A549 (cell line): ENCODE data around the gene CASTOR1. TPM values are rescaled to one million over a fixed set of nuclear protein-coding genes. Genes with fewer than 3 reads are reported as not detected.

Source experiments
- ATAC-seq, 2 experiments: fragments of 200-7000 bp in 1 of 2; fragments of >200 bp in 1 of 2; cut with Nextera tagmentation in 1 of 2; cut with Tn5 transposase in 1 of 2; 3 replicates each; pipeline versions ENCODE4 v1.8.0 to v1.9.1; 2018 to 2020; ENCODE audit warnings: mild to moderate bottlenecking in 1 of 2, moderate library complexity in 1 of 2
- CTCF ChIA-PET: fragments of 300-600 bp; sonication (Branson Sonifier 250); formaldehyde crosslinking; extraction: SDS; loops from one replicate; lab custom pipeline; 2021; ENCODE audit warnings: antibody characterized with exemption, inconsistent platforms; lab: Yijun Ruan, JAX
- POLR2A ChIA-PET: fragments of 350-600 bp; formaldehyde crosslinking; extraction: SDS; loops from one replicate; lab custom pipeline; 2021; ENCODE audit warnings: antibody characterized with exemption, inconsistent platforms; lab: Yijun Ruan, JAX
- DNase-seq, 2 experiments: peaks; one replicate each; pipeline versions ENCODE4 v3.0.0 to v3.0.0-alpha.2; 2011 to 2016; ENCODE audit warnings: low read depth in 1 of 2, low spot score in 1 of 2
- FAIRE-seq: peaks from 2 replicates; lab custom pipeline; 2011; peaks lifted over from hg19 to GRCh38; lab: Jason Lieb, UNC
- H3K27ac ChIP-seq, 2 experiments: fragments of >200 bp; sonication (Bioruptor Twin); formaldehyde crosslinking; 3 replicates each; pipeline ENCODE4 v1.5.1; 2016 to 2017
- H3K4me1 ChIP-seq: fragments of >200 bp; sonication (Bioruptor Twin); formaldehyde crosslinking; 3 replicates; pipeline ENCODE4 v1.6.1; 2016
- H3K4me2 ChIP-seq: fragments of >200 bp; sonication (Bioruptor Twin); formaldehyde crosslinking; 3 replicates; pipeline ENCODE4 v1.6.1; 2016
- H3K4me3 ChIP-seq: fragments of >200 bp; sonication (Bioruptor Twin); formaldehyde crosslinking; 3 replicates; pipeline ENCODE4 v1.5.1; 2016
- H3K9me3 ChIP-seq: fragments of >200 bp; sonication (Bioruptor Twin); formaldehyde crosslinking; 3 replicates; pipeline ENCODE4 v1.6.1; 2016
- BHLHE40 ChIP-seq: IDR thresholded peaks from 2 replicates; pipeline ENCODE4 v1.6.1; 2012; ENCODE audit warnings: low read depth, low read length, inconsistent platforms
- CBX8 ChIP-seq: fragments of 200-600 bp; sonication (generic); IDR thresholded peaks from 2 replicates; pipeline ENCODE4 v1.6.1; 2016
- CEBPB ChIP-seq, 2 experiments: fragments of >200 bp in 1 of 2; sonication (Bioruptor Twin) in 1 of 2; formaldehyde crosslinking in 1 of 2; IDR thresholded peaks; 2 replicates each; pipeline ENCODE4 v1.6.1; 2012 to 2016
- EHF ChIP-seq: fragments of 250-450 bp; sonication (Bioruptor Pico); IDR thresholded peaks from 2 replicates; pipeline ENCODE4 v1.5.0; 2020; ENCODE audit warnings: mild to moderate bottlenecking
- FOSB ChIP-seq: fragments of 250-450 bp; sonication (Bioruptor Pico); IDR thresholded peaks from 2 replicates; pipeline ENCODE4 v1.5.0; 2020; ENCODE audit warnings: mild to moderate bottlenecking, moderate library complexity
- FOSL2 ChIP-seq, 2 experiments: fragments of 450-650 bp in 1 of 2; fragments of >200 bp in 1 of 2; sonication (Bioruptor Twin) in 1 of 2; formaldehyde crosslinking; IDR thresholded peaks; 2 replicates each; pipeline versions ENCODE4 v1.5.0 to v1.6.1; 2016 to 2020; ENCODE audit warnings: mild to moderate bottlenecking in 1 of 2, moderate library complexity in 1 of 2
- GATA3 ChIP-seq: IDR thresholded peaks from 2 replicates; pipeline ENCODE4 v1.6.1; 2012; ENCODE audit warnings: borderline replicate concordance
- HDAC2 ChIP-seq: fragments of 200-600 bp; sonication (generic); IDR thresholded peaks from 2 replicates; pipeline ENCODE4 v1.6.1; 2016
- HOXA7 ChIP-seq: fragments of 250-450 bp; sonication (Bioruptor Pico); IDR thresholded peaks from 2 replicates; pipeline ENCODE4 v1.5.0; 2020; ENCODE audit warnings: mild to moderate bottlenecking, moderate library complexity
- HOXB13 ChIP-seq: fragments of 250-450 bp; sonication (Bioruptor Pico); IDR thresholded peaks from 2 replicates; pipeline ENCODE4 v1.5.0; 2020; ENCODE audit warnings: low read depth, mild to moderate bottlenecking, moderate library complexity
- JUNB ChIP-seq: fragments of >200 bp; sonication (Bioruptor Twin); formaldehyde crosslinking; IDR thresholded peaks from 2 replicates; pipeline ENCODE4 v1.6.1; 2016
- KDM1A ChIP-seq: fragments of 200-600 bp; sonication (generic); IDR thresholded peaks from 2 replicates; pipeline ENCODE4 v1.6.1; 2016; ENCODE audit warnings: low read depth, mild to moderate bottlenecking
- KDM5A ChIP-seq: fragments of 200-600 bp; sonication (generic); IDR thresholded peaks from 2 replicates; pipeline ENCODE4 v1.6.1; 2016; ENCODE audit warnings: antibody characterized with exemption, mild to moderate bottlenecking
- NR3C1 ChIP-seq: fragments of >200 bp; sonication (Bioruptor Twin); formaldehyde crosslinking; IDR thresholded peaks from 3 replicates; pipeline ENCODE4 v1.6.1; 2017
- POLR2A ChIP-seq: IDR thresholded peaks from 2 replicates; pipeline ENCODE4 v1.6.1; 2012; ENCODE audit warnings: mild to moderate bottlenecking, low read length
- POLR2AphosphoS2 ChIP-seq: conservative IDR thresholded peaks from 2 replicates; pipeline ENCODE4 v1.6.1; 2012; ENCODE audit warnings: low read length, improper control_type of control experiment, inconsistent platforms
- RARB ChIP-seq: fragments of 250-450 bp; sonication (Bioruptor Pico); IDR thresholded peaks from 2 replicates; pipeline ENCODE4 v1.8.0; 2021; ENCODE audit warnings: mild to moderate bottlenecking, moderate library complexity
- SMC3 ChIP-seq: fragments of >200 bp; sonication (Bioruptor Twin); formaldehyde crosslinking; IDR thresholded peaks from 3 replicates; pipeline ENCODE4 v1.6.1; 2018; ENCODE audit warnings: inconsistent platforms
- SREBF2 ChIP-seq: fragments of 450-650 bp; IDR thresholded peaks from 2 replicates; pipeline ENCODE4 v1.6.1; 2014; ENCODE audit warnings: mild to moderate bottlenecking, moderate library complexity
- TFCP2L1 ChIP-seq: fragments of 250-450 bp; sonication (Bioruptor Pico); IDR thresholded peaks from 2 replicates; pipeline ENCODE4 v1.5.0; 2021; ENCODE audit warnings: mild to moderate bottlenecking
- ZNF302 ChIP-seq: fragments of 250-450 bp; sonication (Bioruptor Pico); IDR thresholded peaks from 2 replicates; pipeline ENCODE4 v1.9.0; 2021; ENCODE audit warnings: inconsistent platforms, mild to moderate bottlenecking, moderate library complexity
- WGBS: methylation state at CpG from one replicate; pipeline ENCODE4 v1.1.6; 2017; ENCODE audit errors: missing lambda C conversion rate; 5-methylcytosine and 5-hydroxymethylcytosine counted together
- polyA plus RNA-seq, 4 experiments: library from polyadenylated mRNA; depleted of rRNA in 3 of 4; stranded (reverse); fragments of >200 nt; fragmentation: RNase III in 1 of 4; extraction: RNeasy Plus Mini Kit Qiagen cat#74134 plus additional on column Dnase treatment in 1 of 4; gene quantifications; 2 replicates in 3 of 4; 3 replicates in 1 of 4; pipeline ENCODE4 v1.2.3, GENCODE V29; 2011 to 2017
- TF ChIP-seq, protein P1 (sequence below): IDR thresholded peaks from 2 replicates; pipeline ENCODE4 v1.6.1; 2012
- TF ChIP-seq, protein P2 (sequence below): fragments of 150-350 bp; IDR thresholded peaks from 2 replicates; pipeline ENCODE4 v1.6.1; 2014; ENCODE audit warnings: low read depth, mild to moderate bottlenecking, low read length
- TF ChIP-seq, protein P3 (sequence below): fragments of >200 bp; sonication (Bioruptor Twin); formaldehyde crosslinking; IDR thresholded peaks from 3 replicates; pipeline ENCODE4 v1.5.1; 2016
- TF ChIP-seq, protein P4 (sequence below): fragments of 250-450 bp; sonication (Bioruptor Pico); IDR thresholded peaks from 2 replicates; pipeline ENCODE4 v1.5.0; 2021; ENCODE audit warnings: mild to moderate bottlenecking, moderate library complexity, borderline replicate concordance
- TF ChIP-seq, protein P5 (sequence below): fragments of >200 bp; sonication (Bioruptor Twin); formaldehyde crosslinking; IDR thresholded peaks from 3 replicates; pipeline ENCODE4 v1.6.1; 2016
- TF ChIP-seq, protein P6 (sequence below): IDR thresholded peaks from 2 replicates; pipeline ENCODE4 v1.6.1; 2012

CASTOR1 gene
- polyA plus RNA-seq, 2 of the 4 experiments (the other 2 are of a cell fraction): 4.7 to 12.2 TPM

DNA sequence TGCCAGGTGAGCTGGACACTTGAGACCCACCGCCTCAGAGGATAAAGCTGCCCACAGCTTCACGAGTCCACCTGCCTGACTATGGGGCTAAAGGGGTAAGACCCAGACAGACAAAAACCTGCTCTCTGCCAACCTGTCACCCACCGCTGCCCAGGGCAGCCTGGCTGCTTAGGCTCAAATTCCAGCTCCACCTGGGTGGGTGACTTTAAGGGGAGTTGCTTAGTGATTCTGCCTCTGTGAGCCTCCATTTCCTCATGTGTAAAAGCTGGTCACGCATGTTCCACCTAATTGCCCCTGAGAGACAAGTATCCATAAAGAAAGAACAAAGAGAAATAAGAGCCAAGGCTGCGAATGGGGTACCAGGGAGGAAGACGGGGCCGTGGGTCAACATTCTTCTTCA is 3.7 kb upstream of the CASTOR1 start:
- POLR2A ChIA-PET: no interaction called here
- FAIRE-seq (no peak), DNase-seq (no peak), ATAC-seq (no peak)
- Histone ChIP-seq H3K9me3 (no peaks in the 10 kb centered on the region), H3K4me2 (no peak overlapping the region), H3K27ac (no peak overlapping the region), H3K4me3 (no peak overlapping the region), H3K4me1 (peaks cover 18% of the 10 kb centered on the region; the same call in 2 of the 3 replicates)
- CTCF ChIA-PET: interaction anchor here (0.6 to 3.4 kb wide), 3 partner anchors 9 to 95 kb away, joined by 3 to 17 read pairs (median 6); partner anchors contain the start of gene RNF215
- TF ChIP-seq, protein P1, sequence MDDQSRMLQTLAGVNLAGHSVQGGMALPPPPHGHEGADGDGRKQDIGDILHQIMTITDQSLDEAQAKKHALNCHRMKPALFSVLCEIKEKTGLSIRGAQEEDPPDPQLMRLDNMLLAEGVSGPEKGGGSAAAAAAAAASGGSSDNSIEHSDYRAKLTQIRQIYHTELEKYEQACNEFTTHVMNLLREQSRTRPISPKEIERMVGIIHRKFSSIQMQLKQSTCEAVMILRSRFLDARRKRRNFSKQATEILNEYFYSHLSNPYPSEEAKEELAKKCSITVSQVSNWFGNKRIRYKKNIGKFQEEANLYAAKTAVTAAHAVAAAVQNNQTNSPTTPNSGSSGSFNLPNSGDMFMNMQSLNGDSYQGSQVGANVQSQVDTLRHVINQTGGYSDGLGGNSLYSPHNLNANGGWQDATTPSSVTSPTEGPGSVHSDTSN: no peak
- TF ChIP-seq KDM1A (no peak), POLR2A (no peak), HOXA7 (no peak), TFCP2L1 (CRISPR knock-in tag) (no peak), HOXB13 (CRISPR knock-in tag) (no peak), ZNF302 (no peak), FOSB (no peak), EHF (no peak), FOSL2 (IDR thresholded peaks at IDR 0.05) (no peak), FOSL2 (CRISPR knock-in tag; IDR thresholded peaks at IDR 0.05) (no peak), SREBF2 (no peak), POLR2AphosphoS2 (no peak), NR3C1 (no peak)
- TF ChIP-seq, protein P2, sequence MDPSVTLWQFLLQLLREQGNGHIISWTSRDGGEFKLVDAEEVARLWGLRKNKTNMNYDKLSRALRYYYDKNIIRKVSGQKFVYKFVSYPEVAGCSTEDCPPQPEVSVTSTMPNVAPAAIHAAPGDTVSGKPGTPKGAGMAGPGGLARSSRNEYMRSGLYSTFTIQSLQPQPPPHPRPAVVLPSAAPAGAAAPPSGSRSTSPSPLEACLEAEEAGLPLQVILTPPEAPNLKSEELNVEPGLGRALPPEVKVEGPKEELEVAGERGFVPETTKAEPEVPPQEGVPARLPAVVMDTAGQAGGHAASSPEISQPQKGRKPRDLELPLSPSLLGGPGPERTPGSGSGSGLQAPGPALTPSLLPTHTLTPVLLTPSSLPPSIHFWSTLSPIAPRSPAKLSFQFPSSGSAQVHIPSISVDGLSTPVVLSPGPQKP: no peak
- TF ChIP-seq, protein P3, sequence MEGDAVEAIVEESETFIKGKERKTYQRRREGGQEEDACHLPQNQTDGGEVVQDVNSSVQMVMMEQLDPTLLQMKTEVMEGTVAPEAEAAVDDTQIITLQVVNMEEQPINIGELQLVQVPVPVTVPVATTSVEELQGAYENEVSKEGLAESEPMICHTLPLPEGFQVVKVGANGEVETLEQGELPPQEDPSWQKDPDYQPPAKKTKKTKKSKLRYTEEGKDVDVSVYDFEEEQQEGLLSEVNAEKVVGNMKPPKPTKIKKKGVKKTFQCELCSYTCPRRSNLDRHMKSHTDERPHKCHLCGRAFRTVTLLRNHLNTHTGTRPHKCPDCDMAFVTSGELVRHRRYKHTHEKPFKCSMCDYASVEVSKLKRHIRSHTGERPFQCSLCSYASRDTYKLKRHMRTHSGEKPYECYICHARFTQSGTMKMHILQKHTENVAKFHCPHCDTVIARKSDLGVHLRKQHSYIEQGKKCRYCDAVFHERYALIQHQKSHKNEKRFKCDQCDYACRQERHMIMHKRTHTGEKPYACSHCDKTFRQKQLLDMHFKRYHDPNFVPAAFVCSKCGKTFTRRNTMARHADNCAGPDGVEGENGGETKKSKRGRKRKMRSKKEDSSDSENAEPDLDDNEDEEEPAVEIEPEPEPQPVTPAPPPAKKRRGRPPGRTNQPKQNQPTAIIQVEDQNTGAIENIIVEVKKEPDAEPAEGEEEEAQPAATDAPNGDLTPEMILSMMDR: no peak
- 88% methylated on average over 6 of the region's 7 CpGs for WGBS

DNA sequence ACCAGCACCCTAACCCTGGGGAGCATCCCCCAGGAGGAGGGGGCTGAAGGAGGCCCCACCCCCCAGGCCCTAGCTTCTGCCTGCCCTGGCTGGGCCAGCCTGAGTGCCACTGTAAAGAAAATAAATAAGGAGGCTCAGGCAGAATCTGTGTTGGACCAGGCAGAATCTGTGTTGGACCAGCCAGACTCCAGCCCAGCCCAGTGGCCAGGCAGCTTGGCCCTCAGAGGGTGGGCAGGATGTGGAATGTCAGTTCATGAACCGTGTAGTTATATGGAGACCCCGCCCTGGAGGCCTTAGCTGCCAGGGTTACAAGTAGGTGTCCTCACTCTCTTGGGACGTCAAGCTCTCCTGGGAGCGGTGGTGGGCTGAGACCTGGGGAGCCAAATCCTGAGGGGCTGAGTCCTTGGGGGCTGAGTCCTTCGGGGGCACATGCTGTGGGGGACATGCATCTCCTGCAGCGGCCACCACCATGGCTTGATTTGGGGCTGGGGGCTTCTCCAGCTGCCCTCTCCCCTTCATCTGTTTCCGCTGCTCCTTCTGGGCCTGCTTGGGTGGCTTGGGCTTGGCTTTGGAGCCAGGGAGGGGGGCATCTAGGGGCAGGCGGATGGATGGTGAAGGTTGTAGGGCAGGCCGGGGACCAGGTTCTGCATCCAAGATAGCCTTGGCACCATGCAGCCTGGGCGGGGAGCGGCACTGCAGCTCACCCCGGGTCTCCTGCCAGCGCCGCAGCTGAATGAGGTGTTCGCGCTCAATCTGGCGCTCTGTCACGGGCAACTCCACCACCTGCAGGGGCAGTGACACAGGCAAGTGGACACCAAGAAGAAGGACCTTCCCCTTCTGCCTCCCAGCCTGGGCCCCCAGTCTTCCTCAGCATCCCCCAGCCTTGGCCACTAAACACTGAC is 3.0 kb upstream of the CASTOR1 start:
- ChIA-PET CTCF (interaction anchor here (1.0 to 3.4 kb wide), 7 partner anchors 10 to 95 kb away, joined by 3 to 17 read pairs (median 4); partner anchors contain the start of genes RNF215 and TBC1D10A), POLR2A (no interaction called here)
- TF ChIP-seq GATA3 (no peak), CBX8 (no peak), HDAC2 (no peak), JUNB (no peak), POLR2AphosphoS2 (no peak), KDM5A (no peak), SMC3 (no peak), CEBPB (IDR thresholded peaks at IDR 0.05) (no peak), BHLHE40 (no peak), HOXB13 (CRISPR knock-in tag) (no peak), RARB (CRISPR knock-in tag) (no peak), EHF (no peak)
- TF ChIP-seq, protein P4, sequence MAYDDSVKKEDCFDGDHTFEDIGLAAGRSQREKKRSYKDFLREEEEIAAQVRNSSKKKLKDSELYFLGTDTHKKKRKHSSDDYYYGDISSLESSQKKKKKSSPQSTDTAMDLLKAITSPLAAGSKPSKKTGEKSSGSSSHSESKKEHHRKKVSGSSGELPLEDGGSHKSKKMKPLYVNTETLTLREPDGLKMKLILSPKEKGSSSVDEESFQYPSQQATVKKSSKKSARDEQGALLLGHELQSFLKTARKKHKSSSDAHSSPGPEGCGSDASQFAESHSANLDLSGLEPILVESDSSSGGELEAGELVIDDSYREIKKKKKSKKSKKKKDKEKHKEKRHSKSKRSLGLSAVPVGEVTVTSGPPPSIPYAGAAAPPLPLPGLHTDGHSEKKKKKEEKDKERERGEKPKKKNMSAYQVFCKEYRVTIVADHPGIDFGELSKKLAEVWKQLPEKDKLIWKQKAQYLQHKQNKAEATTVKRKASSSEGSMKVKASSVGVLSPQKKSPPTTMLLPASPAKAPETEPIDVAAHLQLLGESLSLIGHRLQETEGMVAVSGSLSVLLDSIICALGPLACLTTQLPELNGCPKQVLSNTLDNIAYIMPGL (CRISPR knock-in tag): no peak
- TF ChIP-seq, protein P5, sequence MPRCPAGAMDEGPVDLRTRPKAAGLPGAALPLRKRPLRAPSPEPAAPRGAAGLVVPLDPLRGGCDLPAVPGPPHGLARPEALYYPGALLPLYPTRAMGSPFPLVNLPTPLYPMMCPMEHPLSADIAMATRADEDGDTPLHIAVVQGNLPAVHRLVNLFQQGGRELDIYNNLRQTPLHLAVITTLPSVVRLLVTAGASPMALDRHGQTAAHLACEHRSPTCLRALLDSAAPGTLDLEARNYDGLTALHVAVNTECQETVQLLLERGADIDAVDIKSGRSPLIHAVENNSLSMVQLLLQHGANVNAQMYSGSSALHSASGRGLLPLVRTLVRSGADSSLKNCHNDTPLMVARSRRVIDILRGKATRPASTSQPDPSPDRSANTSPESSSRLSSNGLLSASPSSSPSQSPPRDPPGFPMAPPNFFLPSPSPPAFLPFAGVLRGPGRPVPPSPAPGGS: no peak
- TF ChIP-seq, protein P6, sequence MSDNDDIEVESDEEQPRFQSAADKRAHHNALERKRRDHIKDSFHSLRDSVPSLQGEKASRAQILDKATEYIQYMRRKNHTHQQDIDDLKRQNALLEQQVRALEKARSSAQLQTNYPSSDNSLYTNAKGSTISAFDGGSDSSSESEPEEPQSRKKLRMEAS: no peak
- Histone ChIP-seq H3K4me2 (no peak overlapping the region), H3K27ac (no peak overlapping the region), H3K4me1 (peaks cover 21% of the 10 kb centered on the region; the same call in 2 of the 3 replicates), H3K4me3 (no peak overlapping the region), H3K9me3 (no peaks in the 10 kb centered on the region)
- FAIRE-seq (no peak), ATAC-seq (no peak), DNase-seq (no peak)
- WGBS: 94% methylated on average over 5 of the region's 18 CpGs
